G401.6 (cell line): Measurements from ENCODE around the gene LYRM2.

Experiments
- FAIRE-seq: peaks from 2 replicates; lab custom pipeline; 2012; peaks lifted over from hg19 to GRCh38; lab: Jason Lieb, UNC

Gene LYRM2

GRCh38 chr6:89591745-89592144 is 46.8 kb downstream of the LYRM2 start:
- no peak for FAIRE-seq

GRCh38 chr6:89590133-89590532 is 48.4 kb downstream of the LYRM2 start:
- no peak for FAIRE-seq

DNA sequence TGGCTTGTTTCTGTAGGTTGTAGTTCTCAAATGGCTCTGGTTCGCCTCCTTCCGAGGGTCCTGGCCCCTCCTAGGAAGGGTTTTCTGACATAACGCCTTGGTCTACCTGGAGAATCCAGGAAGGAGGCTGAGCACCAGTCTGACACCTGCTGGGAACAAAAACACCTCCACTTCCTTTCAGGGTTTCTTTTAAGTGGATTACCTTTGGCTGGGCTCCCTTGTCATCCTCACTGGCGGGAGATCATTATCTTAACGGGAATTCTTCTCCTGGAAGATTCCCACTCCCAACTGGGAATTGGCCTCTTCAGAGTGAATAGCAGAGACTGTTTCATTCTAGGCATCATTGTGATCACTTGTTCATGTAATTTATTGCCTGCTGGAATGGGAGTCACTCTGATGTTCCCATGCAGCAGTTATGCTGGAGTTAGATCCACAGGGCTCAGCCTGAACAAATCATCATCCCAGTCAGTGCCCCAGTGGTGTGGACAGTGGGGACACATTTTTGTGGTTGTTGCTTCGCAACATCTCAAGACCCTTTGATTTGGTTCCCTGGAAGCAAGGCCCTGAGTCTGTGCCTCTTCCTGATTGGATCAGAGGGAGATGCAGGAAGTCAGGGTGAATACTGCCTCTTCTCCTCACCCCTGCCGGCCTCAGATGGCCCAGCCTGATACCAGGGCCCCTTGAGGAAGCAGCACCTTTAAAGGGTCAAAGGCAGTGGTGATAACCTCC is 49.1 kb downstream of the LYRM2 start:
- no peak for FAIRE-seq

- no peak for FAIRE-seq
Measured at GRCh38 chr6:89585154-89585553, 53.4 kb downstream of the LYRM2 start.

DNA sequence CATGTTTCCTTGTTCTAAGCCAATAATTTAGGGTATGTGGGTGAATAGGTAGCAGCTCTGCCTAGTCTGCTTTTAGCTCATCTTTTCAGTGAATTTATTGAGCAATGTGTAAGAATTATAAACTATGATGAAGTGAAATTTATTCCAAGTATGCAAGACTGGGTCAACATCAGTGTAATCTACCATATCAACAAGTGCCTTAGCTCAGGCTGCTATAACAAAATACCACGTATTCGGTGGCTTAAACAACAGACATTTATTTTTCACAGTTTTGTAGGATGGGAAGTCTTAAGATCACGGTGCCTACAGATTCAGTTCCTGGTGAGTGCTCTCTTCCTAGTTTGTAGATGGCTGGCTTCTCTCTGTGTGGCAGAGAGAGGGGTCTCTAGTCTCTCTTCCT is 54.0 kb downstream of the LYRM2 start:
- FAIRE-seq = no peak

DNA sequence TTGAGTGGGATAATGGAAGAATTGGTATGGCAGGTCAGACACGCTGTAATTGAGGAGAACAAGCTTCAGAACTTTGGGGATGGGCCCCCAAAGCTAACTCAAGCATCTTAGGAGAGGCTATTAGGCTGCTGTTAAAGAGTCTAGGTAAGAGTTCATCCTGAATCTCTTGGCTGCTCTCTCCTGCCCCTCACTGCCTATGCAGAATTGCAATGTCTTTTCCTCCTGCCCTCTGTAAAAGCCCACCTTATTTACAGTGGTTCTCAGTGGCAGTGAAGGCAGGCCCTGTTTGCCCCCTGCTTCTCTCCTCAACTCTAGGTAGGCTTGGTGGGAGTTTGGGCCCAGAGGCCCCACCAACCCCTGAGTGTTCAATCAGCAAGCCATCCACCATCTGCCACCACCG is 55.0 kb downstream of the LYRM2 start:
- FAIRE-seq = no peak

GRCh38 chr6:89582669-89583325 is 55.8 kb downstream of the LYRM2 start:
- no peak for FAIRE-seq

GRCh38 chr6:89581689-89582088 is 56.9 kb downstream of the LYRM2 start:
- FAIRE-seq = no peak

- no peak for FAIRE-seq
Measured at GRCh38 chr6:89580997-89581666, 57.4 kb downstream of the LYRM2 start.

DNA sequence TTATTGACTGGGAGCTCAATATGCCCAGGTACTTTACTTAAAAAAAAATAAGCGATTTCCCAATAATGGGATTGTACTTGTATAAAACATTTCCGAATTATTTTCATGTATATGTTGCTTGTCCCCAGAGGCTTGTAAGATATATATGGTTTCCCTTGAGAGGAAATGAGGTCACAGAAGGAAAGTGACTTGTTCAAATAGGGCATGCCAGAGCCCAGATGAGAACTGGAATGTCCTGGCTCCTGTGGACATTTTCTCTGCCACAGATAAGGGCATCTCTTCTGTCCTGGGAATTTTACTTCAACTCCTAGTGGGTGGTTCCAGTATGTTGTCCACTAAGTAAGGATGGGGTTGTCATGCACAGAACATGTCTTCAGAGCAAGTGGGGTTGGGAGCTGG is 63.0 kb downstream of the LYRM2 start:
- no peak for FAIRE-seq

DNA sequence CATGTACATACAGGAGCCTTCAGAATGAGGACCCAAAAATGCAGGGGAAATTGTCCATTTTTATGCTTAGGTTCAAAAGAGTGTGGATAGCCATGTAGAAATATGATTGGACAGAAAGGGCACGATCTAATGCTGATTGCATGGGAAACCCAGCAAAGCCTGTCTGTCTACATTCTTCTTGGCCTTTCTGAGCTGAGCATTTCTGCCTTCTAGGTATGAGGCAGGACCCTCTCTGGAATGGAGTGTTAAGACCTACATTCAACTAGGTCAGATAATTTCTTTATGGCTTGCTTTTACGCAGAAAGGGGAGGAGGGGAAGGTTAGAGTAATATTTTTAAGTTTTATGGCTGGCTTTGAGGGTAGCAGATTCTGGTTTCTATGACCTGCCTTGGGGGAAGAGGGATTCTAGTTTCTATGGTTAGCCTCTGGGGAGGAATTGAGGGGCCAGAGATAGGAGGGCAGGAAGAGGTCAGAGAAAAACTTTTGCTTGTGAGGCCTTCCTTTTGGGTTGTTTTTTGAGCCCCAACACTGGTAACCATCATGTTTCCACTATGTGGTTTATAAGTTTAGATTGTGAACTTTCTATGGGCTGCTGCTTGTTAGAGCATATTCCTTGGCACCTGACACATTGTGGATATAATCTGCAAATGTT is 63.5 kb downstream of the LYRM2 start:
- no peak for FAIRE-seq

DNA sequence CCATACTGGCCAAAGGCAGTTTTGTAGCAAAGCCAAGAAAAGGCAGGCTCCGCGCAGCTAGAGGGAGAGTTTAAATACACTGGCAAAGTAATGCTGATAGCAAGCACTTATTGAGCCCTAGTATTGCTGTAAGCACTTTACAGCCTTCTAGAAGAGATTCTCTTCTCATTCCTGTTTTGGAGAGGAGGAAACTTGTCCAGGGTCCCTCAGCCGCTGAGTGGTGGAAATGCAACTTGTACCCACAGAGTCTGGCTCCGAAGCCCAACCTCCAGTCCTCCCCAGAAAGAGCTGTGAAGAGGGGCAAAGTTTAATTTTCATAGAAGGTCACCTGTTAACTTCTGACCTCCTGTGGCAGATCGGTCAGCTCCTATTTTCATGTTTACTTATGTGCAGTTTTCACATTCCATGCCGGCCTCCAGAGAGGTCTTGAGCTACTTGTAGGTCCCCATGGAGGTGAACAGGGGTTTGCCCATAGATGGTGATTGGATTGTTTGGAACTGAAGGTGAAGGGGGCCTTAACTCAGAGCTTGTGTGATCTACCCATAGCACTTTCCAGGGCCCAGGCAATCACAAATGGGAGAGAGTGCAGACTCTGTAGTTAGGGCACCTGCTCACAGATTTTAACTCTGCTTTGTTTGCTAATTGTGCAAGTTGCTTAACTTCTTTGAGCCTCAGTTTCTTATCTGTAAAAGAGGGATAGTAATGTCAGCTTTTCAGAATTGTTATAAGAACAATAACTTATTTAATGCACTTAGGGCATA is 70.7 kb downstream of the LYRM2 start:
- FAIRE-seq = no peak

- FAIRE-seq = no peak
Measured at GRCh38 chr6:89566930-89567629, 71.5 kb downstream of the LYRM2 start.

DNA sequence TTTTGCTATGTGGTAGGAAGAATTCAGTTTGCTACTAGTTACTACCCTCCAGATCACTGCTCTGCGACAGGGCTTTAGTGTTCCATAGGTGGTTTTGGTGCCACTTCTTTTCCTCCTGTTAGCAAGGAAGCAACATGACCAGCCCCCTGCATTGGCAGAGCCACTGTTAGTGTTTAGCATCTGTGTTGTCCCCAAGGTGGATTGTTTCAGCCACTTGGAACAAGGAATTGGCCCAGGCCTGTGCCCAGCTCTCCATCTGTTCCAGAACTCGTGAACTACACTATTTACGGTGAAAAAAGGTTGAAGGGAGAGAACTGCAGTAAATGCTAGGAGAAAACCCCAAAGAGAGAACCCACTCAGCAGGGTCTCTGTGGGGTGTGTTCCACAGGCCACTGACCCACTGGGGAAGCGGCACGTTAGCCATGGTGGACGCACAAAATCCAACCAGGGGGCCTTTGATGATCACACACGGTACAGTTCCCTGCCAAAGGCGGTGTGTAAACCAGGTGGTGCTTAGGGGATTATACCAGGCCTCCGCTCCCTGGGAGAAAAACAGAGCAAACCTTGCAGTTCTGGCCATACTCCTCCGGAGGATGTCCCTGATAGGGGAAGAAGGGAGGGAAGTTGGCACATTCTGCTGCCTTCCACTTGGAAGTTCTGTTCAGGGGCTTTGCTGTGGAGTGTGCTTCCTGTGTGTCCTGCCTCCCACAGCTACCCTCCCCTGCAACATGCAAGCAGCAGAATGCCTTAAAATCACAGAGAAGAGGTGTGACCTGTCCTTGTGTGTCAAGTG is 72.3 kb downstream of the LYRM2 start:
- FAIRE-seq = no peak

GRCh38 chr6:89564752-89565427 is 73.7 kb downstream of the LYRM2 start:
- no peak for FAIRE-seq

DNA sequence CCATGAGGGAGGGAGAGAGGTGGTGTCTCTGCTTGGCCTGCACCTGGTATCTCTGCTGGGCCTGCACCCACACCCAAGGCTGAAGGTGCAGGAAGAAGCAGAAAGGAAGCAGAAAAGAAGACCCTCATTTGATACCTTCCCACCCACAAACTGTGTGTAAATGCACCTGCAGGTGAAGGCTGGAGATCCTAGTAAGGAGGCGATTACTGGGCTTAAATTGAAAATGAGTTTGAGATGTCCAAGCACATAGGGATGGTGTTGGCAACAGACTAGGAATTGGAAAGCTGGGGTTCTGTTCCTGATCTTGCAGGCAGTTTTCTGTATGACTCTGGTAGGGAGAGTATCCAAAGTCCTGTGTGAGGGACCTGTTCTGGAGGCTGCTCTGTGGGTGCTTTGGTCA is 74.7 kb downstream of the LYRM2 start:
- no peak for FAIRE-seq

GRCh38 chr6:89562093-89562973 is 76.2 kb downstream of the LYRM2 start:
- no peak for FAIRE-seq

- no peak for FAIRE-seq
Measured at GRCh38 chr6:89559487-89559886, 79.1 kb downstream of the LYRM2 start.

DNA sequence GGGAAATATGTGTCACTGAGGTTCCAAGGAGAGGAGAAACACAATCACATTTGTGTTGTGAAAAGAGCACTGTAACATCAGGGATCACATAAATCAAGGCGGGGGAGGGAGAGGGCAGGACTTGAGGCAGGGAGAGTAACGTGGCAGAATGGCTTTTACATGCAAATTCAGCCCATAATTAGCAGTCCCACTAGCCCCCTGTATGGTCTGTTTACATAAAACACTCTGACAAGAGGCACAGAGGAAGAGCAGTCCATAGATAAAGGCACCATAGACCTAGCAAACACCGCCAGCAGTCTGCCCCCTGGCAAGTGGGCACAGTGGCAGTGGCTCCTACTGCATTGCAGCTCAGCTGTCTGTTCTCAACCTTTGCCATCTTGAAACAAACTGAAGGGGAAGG is 82.7 kb downstream of the LYRM2 start:
- no peak for FAIRE-seq
